ENCODE measurements around the gene GPAM. TPM values are rescaled to one million over a fixed set of nuclear protein-coding genes. Genes with fewer than 3 reads are reported as not detected.
"Not testable (repeated sequence)": the region's sequence is repeated elsewhere in the genome, so short reads cannot be mapped to it uniquely, and the experiment has no call there.

The GPAM gene
- total RNA-seq, 2 donors from 2014 or later: 8.6 to 10.9 TPM

DNA sequence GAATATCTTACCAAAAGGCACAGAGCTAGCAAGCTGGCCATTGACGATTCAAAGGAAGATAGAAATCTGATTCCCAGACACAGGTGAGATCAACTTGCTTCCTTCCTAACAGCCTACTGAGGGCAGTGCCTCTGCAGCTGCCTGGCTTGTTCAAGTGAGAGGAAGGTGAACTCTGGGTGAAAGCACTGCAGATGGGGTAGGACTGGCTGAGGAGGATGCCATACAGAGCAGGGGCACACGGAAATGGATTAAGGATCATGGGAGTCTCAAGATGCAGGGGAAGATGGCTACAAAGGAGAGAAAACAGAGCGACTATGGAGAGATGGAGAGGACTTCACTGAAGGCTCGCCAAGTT, 34.4 kb upstream of the GPAM start:
- intact Hi-C loops (cut with DNase I, micrococcal nuclease): no loop called here
- ATAC-seq: no peak
- no peak for DNase-seq

DNA sequence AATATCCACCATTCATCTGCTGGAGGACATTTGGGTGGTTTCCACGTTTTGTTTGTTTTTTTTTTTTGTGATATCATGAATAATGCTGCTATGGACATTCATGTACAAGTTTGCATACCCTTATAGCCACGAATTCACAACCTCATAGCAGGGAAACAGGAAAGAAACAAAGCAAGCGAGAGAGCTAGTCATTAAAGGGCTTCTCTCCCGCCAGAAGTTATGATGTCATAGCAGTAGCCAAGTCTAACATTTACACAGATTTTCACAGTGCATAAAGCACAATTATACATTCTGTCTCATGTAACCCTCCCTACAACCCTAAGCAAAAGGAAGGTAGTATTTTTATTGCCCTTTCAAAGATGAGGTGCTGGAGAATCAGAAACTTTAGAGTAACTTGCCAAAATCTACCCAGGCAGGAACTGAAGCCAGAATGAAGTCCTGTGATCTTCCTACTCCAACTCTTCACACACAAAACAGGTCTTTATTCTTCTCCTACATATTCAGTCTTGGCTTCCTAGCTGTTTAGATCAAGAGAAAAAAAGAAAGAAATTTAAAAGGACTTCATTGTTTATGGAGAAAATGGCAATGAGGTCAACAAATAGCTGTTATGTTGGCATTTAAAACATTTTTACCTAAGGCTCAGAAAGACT, 33.9 kb upstream of the GPAM start:
- ATAC-seq (no peak), DNase-seq (no peak)
- intact Hi-C loops (cut with DNase I, micrococcal nuclease): no loop called here

DNA sequence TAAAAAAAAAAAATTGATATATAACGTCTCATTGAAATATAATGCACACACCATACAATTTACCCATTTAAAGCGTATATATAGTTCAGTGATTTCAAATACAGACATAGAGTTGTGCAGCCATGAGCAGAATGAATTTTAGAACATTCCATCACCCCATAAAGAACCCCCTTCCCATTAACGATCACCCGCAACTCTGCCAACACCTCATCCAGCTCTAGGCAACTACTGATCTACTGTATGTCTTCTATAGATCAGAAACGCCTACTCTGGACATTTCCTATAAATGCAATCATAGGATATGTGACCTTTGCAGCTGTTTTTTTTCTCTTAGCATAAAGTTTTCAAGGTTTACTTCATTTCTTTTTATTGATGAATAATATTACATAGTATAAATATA, 33.4 kb upstream of the GPAM start:
- intact Hi-C loops (cut with DNase I, micrococcal nuclease): no loop called here
- no peak for ATAC-seq
- no peak for DNase-seq

DNA sequence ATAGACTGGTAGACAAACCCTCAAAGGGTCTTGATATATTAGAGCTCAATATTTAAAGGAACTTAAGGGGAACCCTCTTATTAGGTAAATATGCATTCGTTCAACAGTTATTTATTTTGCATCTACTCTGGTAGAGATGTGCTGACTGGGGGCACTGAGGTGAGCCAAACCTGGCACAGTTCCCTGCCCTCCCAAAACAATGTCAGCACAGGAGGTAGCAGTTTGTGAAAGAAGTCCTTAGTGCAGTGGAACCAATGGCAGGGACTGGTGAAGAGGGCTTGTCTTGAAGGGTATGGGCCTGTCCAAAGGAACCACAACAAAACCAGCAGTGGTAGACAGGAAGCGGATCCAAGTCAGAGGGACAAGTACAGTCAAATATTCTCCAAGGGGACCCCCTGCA, 32.6 kb upstream of the GPAM start:
- no peak for DNase-seq

DNA sequence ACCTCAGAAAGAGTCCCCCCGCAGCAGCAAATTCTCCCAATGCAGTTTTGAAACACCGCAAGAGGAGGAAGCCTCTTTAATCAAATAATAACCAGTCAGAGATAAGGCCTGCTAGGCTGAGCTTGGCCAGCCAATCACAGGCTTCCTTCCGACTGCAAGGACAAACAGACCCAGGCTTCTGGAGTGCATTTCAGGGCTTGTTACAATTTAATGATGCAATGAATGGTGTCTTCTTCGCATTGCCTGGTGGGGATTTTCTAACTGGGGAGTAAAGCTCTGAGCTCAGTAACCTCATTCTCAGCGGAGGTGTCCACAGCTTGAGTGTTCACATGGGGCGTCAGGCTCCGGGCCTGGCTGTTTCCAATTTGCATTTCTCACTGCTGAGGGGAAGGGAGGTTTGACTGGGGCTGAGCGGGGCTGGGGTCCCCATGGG, 31.8 kb upstream of the GPAM start:
- ATAC-seq (no peak), DNase-seq (no peak)
- intact Hi-C loops (cut with DNase I, micrococcal nuclease): no loop called here

More for the DNA sequence above, 32.6 kb upstream of the GPAM start:
- intact Hi-C loops (cut with DNase I, micrococcal nuclease): no loop called here
- no peak for ATAC-seq

DNA sequence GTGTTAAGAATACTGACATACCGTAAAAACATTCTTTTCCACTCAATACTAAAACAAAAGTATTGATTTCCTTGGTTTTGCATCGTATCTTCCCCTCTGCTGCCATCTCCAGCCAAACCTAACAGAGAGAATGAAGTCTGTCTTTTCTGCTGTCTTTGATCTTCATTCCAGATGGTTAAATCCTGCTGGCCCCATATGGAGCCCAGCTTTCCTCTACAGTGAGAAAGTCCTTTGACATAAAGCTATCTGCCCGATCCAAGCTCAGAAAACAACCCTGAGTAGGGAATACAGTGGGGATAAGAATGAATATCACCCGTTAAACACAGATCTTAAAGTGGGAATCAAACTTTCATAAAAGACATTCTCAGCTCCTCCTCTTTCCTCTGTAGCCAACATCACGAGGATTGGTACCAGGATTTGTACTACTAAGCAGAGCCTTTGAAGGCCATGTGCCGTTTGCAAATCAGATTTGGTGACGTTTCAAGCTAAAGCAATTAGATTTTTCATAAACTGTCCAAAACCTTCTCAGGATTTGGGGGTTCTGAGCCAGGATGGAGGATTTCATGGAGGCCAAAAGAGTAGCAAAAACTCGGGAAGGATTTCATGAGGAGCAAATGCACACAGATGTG, 30.8 kb upstream of the GPAM start:
- intact Hi-C loops (cut with DNase I, micrococcal nuclease): no loop called here
- DNase-seq (no peak), ATAC-seq (no peak)

DNA sequence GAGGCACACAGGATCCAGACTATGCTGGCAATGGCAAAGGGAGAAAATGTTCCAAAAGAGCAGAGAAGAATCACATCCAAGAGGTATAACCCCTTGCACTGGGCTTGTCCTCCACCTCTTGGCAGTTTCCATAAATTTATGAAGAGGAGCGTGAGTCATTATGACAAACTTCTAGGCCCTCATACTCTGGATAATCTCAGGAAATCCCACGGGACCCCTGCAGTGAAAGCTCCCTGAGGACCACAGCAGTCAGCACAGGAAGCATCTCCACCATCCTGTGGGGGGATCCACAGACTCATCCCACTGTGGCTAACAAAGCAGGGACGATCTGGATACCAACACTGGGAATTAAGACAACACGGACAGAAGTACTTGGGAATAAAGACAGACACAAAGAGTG, 30.3 kb upstream of the GPAM start:
- ATAC-seq (no peak), DNase-seq (no peak)
- intact Hi-C loops (cut with DNase I, micrococcal nuclease): no loop called here

DNA sequence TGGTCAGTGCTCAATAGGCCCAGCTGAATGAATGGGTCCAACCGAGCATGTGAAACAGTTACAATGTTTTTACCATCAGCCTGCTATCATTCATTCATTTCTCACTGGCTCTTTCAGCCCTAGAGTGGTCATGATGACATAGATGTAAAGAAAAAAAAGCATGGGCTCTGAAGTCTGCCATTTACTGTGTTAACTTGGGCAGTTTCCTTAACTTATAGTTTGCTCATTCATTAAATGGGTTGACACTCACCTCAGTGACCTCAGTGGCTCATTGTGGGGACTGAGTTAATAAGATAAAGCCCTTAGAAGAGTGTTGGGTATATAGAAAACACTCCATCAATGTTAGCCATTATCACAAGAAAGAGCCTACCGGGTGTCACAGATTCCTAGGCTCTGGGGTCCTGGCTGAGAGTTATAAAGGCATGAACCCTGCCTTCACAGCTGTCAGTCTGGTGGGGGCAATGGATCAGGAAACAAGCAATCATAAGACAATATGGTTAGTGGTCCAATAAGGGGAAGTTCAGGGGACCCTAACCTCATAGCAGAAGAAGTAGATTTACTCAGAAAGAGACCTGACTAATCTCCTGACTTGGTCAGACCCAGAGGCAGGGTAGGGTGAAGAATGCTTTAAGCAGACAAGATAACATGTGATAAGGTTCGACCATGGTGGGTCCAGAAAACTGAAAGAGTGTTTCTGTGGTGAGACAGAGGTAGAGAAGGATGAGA, 29.7 kb upstream of the GPAM start:
- no peak for DNase-seq
- intact Hi-C loops (cut with DNase I, micrococcal nuclease): no loop called here
- ATAC-seq: no peak

DNA sequence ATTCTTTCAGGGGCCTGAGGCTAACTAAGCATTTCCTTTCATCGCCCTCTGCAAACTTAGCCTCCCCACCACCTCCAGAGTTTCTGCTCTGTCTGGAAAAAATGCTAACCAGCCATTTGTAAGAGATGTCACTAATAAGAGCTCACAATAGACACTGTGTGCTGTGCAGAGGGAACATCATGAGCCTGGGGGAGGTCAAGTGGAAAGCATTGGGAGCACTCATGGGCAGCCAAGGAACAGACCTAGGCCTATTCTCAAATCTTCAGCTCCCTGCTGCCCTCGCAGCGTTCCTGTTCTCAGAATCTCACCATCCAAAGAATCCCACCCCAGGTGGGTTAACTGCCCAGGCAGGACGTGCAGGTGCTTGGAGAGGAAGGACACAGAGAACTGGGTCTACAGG, 27.1 kb upstream of the GPAM start:
- DNase-seq (no peak), ATAC-seq (no peak)
- intact Hi-C loops (cut with DNase I, micrococcal nuclease): no loop called here

DNA sequence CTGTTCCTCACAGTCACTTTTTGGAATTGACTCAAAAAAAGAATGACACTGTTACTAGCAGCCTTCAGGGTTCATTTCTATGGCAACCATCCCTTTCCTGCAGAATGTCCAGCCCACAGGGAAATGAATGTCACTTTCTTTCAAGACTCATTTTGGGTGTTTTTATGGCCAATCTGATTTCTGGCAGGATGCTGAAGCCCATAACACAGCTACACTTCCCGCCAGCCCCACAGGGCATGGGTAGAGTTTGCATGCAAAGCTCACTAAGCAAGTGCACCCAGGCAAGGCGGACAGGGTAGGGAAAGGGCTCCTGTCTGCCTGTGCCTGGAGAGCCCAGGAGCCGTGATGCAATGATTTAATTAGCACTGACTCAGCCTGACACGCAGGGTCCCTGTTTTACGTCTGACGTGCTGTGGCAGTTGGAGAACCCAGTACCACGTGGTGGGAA, 26.1 kb upstream of the GPAM start:
- no peak for ATAC-seq
- intact Hi-C loops (cut with DNase I, micrococcal nuclease): no loop called here
- no peak for DNase-seq

DNA sequence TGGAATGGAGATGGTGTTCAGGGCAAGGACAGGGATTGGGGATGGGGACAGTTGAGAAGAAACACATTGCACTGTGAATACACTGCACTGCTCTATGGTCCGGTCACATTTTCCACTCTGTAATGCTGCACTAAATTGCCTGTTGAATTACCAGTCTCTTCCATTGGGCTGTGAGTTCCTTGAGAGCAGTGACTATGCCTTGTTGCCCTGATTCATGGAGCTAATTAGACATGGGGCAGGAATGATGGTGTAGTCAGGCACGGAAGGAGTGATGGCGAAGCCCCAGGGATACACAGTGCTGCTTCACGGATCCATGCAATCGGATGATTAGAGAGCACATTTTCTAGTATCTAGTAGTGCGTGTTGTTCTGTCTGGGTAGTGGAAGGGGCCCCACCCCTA, 25.4 kb upstream of the GPAM start:
- intact Hi-C loops (cut with DNase I, micrococcal nuclease): no loop called here
- DNase-seq (no peak), ATAC-seq (no peak)

DNA sequence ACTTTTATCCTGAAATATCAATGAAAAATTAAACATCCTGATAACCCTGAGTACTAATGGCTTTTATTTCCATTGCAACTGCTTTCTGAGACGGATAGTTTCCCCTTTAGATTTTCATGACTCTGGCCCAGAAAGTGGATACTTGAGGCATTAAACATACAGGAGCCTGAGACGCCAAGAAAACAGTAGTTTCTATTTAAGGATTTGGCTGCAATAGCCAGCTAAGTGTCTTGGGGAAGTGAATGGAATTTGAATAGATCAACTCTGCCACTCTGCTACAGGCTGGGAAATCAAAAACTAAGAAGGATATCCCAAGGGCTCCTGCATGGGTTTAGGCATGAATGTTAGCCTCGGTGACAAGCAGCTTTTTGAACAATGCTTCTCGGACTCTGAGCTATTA, 24.7 kb upstream of the GPAM start:
- intact Hi-C loops (cut with DNase I, micrococcal nuclease): no loop called here
- ATAC-seq (no peak), DNase-seq (no peak)

DNA sequence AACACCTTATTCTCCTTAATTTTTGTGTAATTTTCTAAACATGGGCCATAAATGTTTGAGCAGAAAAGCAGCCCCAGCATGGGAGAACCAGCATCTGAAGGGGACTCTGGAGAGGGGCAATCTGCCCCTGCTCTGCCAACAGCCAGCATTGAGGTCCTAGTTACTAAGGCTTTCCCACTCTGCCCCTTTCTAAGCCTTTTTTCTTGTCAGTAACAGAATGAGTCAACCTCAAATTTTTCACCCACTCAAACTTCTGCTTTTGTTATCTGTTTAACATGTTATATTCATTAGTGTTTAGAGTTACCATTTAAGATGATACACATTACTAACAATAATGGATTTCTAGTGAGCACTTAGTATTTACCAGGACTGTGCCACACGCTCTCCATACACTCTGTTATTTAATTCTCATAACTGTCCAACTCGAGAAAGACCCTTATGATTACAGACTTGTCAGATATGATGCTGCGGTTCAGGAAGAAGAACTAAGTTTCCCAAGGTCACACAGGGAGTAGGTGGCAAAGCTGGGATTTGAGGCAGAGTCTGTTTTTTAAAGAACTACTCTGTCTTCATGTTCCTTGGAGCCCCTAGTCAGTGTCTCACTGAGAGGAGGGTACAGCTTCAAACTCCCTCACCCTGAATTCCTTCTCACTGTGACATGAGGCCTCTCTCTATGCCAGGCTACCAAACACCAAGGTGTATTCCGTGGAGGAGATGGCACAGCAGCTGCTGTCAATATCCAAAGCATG, 19.9 kb upstream of the GPAM start:
- DNase-seq: no peak
- no peak for ATAC-seq
- intact Hi-C loops (cut with DNase I, micrococcal nuclease): no loop called here

DNA sequence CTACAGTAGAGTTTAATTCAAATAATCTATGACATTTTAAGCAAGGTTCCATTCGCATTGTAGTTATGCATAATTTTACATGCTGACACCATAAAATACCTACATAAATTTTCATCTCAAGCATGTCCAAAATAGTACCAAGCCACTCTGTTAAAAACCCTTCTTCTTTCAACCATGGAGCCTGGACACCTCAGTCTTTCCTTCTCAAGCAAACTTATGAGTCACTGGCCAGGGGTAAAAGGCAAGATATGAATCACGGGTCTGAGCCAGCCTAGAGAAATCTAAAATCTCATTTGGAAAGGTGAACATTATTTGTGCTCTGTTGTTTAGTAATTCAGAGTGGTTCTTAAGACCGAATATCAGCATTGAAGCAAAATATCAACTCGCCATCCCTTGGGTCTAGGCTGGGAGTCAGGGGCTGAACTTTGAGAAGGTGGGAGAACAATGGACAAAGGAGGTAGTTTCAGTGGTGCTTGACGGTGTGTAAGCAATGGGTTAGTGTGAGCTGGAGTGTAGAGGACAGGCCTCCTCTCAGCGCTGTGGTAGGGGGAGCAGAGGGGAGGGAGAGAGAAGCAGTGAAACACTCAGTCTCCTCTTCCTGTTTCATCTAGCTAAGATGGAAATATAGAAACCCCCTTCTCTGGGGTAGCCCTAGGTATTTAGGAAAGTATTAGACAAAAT, 19.1 kb upstream of the GPAM start:
- ATAC-seq: no peak
- no peak for DNase-seq
- intact Hi-C loops (cut with DNase I, micrococcal nuclease): no loop called here

DNA sequence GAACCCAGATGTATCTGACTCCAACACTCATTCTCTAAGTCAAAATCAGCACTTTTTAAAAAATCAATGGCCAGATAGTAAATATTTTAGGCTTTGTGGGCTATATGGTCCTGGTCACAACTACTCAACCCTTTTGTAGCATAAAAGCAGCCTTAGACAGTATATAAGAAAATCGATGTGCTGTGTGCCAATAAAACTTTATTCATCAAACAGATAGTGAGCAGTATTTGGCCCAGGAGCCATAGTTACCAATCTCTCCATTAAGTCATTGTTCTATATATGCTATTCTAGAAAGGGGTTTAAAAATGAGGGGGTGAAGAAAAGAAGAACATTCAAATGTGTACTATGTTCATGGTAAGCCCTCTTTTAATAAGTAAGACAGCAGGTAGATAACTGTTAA, 18.5 kb upstream of the GPAM start:
- ATAC-seq: no peak
- DNase-seq: no peak
- intact Hi-C loops (cut with DNase I, micrococcal nuclease): no loop called here

DNA sequence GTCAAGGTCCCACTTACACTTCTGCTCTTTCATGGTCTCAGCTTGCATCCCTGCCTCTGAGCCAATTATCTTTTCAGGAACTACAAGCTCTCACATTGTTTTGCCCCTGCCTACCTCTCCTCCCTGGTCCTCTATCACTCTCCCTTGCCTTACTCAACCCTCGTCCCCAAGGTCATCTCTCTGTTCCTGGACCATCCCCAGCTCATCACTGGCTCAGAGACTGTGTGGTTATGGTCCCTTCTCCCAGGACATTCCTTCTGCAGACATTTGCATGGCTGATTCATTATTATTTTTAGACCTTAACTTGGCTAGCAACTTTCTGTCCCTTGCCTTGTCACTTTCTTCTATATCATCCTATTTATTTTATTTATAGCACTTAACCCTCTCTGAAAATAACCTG, 17.8 kb upstream of the GPAM start:
- ATAC-seq (no peak), DNase-seq (no peak)
- intact Hi-C loops (cut with DNase I, micrococcal nuclease): no loop called here

DNA sequence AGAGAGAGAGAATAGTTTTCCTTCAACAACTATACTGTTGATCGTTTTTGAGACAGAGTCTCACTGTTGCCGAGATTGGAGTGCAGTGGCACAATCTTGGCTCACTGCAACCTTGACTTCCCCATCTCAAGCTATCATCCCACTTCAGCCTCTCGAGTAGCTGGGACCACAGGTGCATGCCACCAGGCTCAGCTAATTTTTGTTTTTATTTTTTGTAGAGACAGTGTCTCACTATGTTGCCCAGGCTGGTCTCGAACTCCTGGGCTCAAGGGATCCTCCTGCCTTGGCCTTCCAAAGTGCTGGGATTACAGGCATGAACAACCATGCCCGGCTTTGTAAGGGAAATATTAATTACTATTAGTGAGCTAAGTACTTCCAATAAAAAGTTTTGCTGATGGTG, 16.7 kb upstream of the GPAM start:
- ATAC-seq; DNase-seq; intact Hi-C loops (cut with DNase I, micrococcal nuclease): not testable (repeated sequence)

DNA sequence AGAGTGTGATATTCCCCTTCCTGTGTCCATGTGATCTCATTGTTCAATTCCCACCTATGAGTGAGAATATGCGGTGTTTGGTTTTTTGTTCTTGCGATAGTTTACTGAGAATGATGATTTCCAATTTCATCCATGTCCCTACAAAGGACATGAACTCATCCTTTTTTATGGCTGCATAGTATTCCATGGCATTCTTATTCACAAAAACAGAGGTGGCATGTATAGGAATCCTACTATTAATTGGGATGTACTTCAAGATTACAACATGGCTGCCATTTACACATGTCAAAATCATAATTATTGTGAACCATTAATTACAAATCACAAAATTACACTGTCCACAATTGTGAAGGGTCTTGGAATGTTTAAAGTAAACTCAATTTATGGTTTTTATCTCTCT, 14.1 kb upstream of the GPAM start:
- intact Hi-C loops (cut with DNase I, micrococcal nuclease); DNase-seq; ATAC-seq: not testable (repeated sequence)

DNA sequence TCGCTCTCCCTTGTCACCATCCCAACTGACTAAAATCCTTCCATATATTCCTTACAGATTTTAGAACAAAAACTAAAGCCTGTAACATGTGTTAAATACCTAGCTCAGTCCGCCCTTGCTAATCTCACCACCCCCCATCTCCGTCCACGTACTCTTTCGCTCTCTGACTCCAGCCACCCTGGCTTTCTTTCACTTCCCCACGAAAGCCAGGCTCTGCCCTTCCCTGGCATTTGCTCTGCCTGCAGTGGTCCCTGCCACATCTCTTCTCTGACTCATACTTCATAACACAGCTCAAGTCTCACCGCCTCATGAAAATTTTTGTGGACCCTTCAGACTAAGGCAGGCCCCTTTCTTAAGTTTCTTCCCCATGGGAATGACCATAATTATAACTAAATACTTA, 11.7 kb upstream of the GPAM start:
- no peak for ATAC-seq
- intact Hi-C loops (cut with DNase I, micrococcal nuclease): no loop called here
- DNase-seq: no peak
